Stimulated activated naive CD8-positive, alpha-beta T cell treated with anti-CD3 and anti-CD28 coated beads, Interleukin-15, amount 100 ng/mL, for 72 hours (primary cell): ENCODE results near the gene RBFOX1.
A peak's percentile ranks its signal among the peaks of the same experiment; 100 is the strongest.

Experiments
- ATAC-seq: fragments of 150-1000 bp; cut with Tn5 transposase; 2 replicates; pipeline ENCODE4 v1.10.0; 2021; ENCODE audit warnings: mild to moderate bottlenecking, moderate library complexity
- DNase-seq, 2 donors: peaks; one replicate each; pipeline ENCODE4 v3.0.0; 2021 to 2022
- H3K27ac Mint-ChIP-seq, 2 donors: one replicate each; pipeline ENCODE4 v1.8.0; 2022; ENCODE audit warnings: mild to moderate bottlenecking in 2 of 2, mixed read lengths in 2 of 2, moderate library complexity in 2 of 2
- H3K27me3 Mint-ChIP-seq: one replicate; pipeline ENCODE4 v1.8.0; 2022; ENCODE audit warnings: mixed read lengths
- H3K4me1 Mint-ChIP-seq: one replicate; pipeline ENCODE4 v1.8.0; 2022; ENCODE audit warnings: mild to moderate bottlenecking, mixed read lengths
- H3K4me3 Mint-ChIP-seq, 2 donors: one replicate each; pipeline ENCODE4 v1.8.0; 2022; ENCODE audit warnings: mild to moderate bottlenecking in 2 of 2, mixed read lengths in 2 of 2, moderate library complexity in 1 of 2
- H3K9me3 Mint-ChIP-seq, 2 donors: one replicate each; pipeline ENCODE4 v1.8.0; 2022; ENCODE audit warnings: mixed read lengths in 2 of 2

RBFOX1 gene

GRCh38 chr16:7689234-7689633 is 356.6 kb downstream of the RBFOX1 start:
- Mint-ChIP-seq H3K4me3 (no peak overlapping the region), H3K4me1 (no peaks in the 10 kb centered on the region), H3K27ac (peak overlapping the region in 1 of 2 donors; percentile 38), H3K27me3 (no peaks in the 10 kb centered on the region), H3K9me3 (peaks cover 6 to 18% of the 10 kb centered on the region in 2 donors)
- DNase-seq (no peak), ATAC-seq (no peak)

- no peak overlapping the region for H3K4me3 Mint-ChIP-seq
- H3K9me3 Mint-ChIP-seq: peaks cover 12 to 18% of the 10 kb centered on the region in 2 donors
- ATAC-seq (no peak), DNase-seq (no peak)
- H3K27ac Mint-ChIP-seq: no peak overlapping the region
- no peaks in the 10 kb centered on the region for H3K27me3 Mint-ChIP-seq
- no peaks in the 10 kb centered on the region for H3K4me1 Mint-ChIP-seq
Measured at GRCh38 chr16:7691533-7691932, 358.9 kb downstream of the RBFOX1 start.

GRCh38 chr16:7703672-7704071 is 371.0 kb downstream of the RBFOX1 start:
- H3K27me3 Mint-ChIP-seq: no peaks in the 10 kb centered on the region
- H3K9me3 Mint-ChIP-seq: peaks cover 18 to 26% of the 10 kb centered on the region in 2 donors
- peak overlapping the region in 1 of 2 donors; percentile 35 for H3K27ac Mint-ChIP-seq
- H3K4me1 Mint-ChIP-seq: no peaks in the 10 kb centered on the region
- DNase-seq: no peak
- H3K4me3 Mint-ChIP-seq: no peak overlapping the region
- ATAC-seq: no peak

- Mint-ChIP-seq H3K27ac (no peak overlapping the region), H3K9me3 (peaks cover 25 to 45% of the 10 kb centered on the region in 2 donors), H3K27me3 (no peaks in the 10 kb centered on the region), H3K4me3 (no peak overlapping the region), H3K4me1 (no peaks in the 10 kb centered on the region)
- no peak for DNase-seq
- no peak for ATAC-seq
Measured at GRCh38 chr16:7705885-7706284, 373.2 kb downstream of the RBFOX1 start.

GRCh38 chr16:7709186-7709585 is 376.5 kb downstream of the RBFOX1 start:
- Mint-ChIP-seq H3K27me3 (no peaks in the 10 kb centered on the region), H3K4me3 (no peak overlapping the region), H3K9me3 (peaks cover 20 to 45% of the 10 kb centered on the region in 2 donors), H3K4me1 (no peaks in the 10 kb centered on the region), H3K27ac (no peak overlapping the region)
- ATAC-seq (no peak), DNase-seq (no peak)

GRCh38 chr16:7713244-7713643 is 380.6 kb downstream of the RBFOX1 start:
- no peak for DNase-seq
- ATAC-seq: no peak
- Mint-ChIP-seq H3K27me3 (no peaks in the 10 kb centered on the region), H3K4me3 (no peak overlapping the region), H3K27ac (no peak overlapping the region), H3K4me1 (no peaks in the 10 kb centered on the region), H3K9me3 (peaks cover 10 to 28% of the 10 kb centered on the region in 2 donors)

- Mint-ChIP-seq H3K4me1 (no peaks in the 10 kb centered on the region), H3K4me3 (no peak overlapping the region), H3K27ac (no peak overlapping the region), H3K27me3 (no peaks in the 10 kb centered on the region), H3K9me3 (peaks cover 0 to 20% of the 10 kb centered on the region in 2 donors)
- DNase-seq (no peak), ATAC-seq (no peak)
Measured at GRCh38 chr16:7714775-7715174, 382.1 kb downstream of the RBFOX1 start.

GRCh38 chr16:7716660-7717550 is 384.3 kb downstream of the RBFOX1 start:
- no peak overlapping the region for H3K4me3 Mint-ChIP-seq
- DNase-seq (no peak), ATAC-seq (no peak)
- H3K27ac Mint-ChIP-seq: no peak overlapping the region
- H3K4me1 Mint-ChIP-seq: no peaks in the 10 kb centered on the region
- peaks cover 0 to 19% of the 10 kb centered on the region in 2 donors for H3K9me3 Mint-ChIP-seq
- no peaks in the 10 kb centered on the region for H3K27me3 Mint-ChIP-seq

GRCh38 chr16:7722761-7723160 is 390.1 kb downstream of the RBFOX1 start:
- Mint-ChIP-seq H3K27ac (no peak overlapping the region), H3K9me3 (peaks cover 0 to 23% of the 10 kb centered on the region in 2 donors), H3K4me3 (no peak overlapping the region), H3K27me3 (no peaks in the 10 kb centered on the region), H3K4me1 (no peaks in the 10 kb centered on the region)
- no peak for ATAC-seq
- DNase-seq: no peak

GRCh38 chr16:7731141-7731540 is 398.5 kb downstream of the RBFOX1 start:
- H3K27me3 Mint-ChIP-seq: no peaks in the 10 kb centered on the region
- no peak overlapping the region for H3K4me3 Mint-ChIP-seq
- ATAC-seq (no peak), DNase-seq (no peak)
- H3K27ac Mint-ChIP-seq: no peak overlapping the region
- no peaks in the 10 kb centered on the region for H3K4me1 Mint-ChIP-seq
- H3K9me3 Mint-ChIP-seq: peaks cover 8 to 14% of the 10 kb centered on the region in 2 donors

- no peaks in the 10 kb centered on the region for H3K27me3 Mint-ChIP-seq
- H3K9me3 Mint-ChIP-seq: peaks cover 7 to 12% of the 10 kb centered on the region in 2 donors
- no peak overlapping the region for H3K27ac Mint-ChIP-seq
- no peaks in the 10 kb centered on the region for H3K4me1 Mint-ChIP-seq
- DNase-seq (no peak), ATAC-seq (no peak)
- H3K4me3 Mint-ChIP-seq: no peak overlapping the region
Measured at GRCh38 chr16:7736138-7736665, 403.6 kb downstream of the RBFOX1 start.

- H3K9me3 Mint-ChIP-seq: peaks cover 9 to 25% of the 10 kb centered on the region in 2 donors
- H3K27me3 Mint-ChIP-seq: no peaks in the 10 kb centered on the region
- H3K27ac Mint-ChIP-seq: no peak overlapping the region
- DNase-seq (no peak), ATAC-seq (no peak)
- no peak overlapping the region for H3K4me3 Mint-ChIP-seq
- no peaks in the 10 kb centered on the region for H3K4me1 Mint-ChIP-seq
Measured at GRCh38 chr16:7742626-7743025, 410.0 kb downstream of the RBFOX1 start.

- H3K27me3 Mint-ChIP-seq: no peaks in the 10 kb centered on the region
- DNase-seq: no peak
- H3K9me3 Mint-ChIP-seq: peaks cover 9 to 25% of the 10 kb centered on the region in 2 donors
- H3K4me3 Mint-ChIP-seq: no peak overlapping the region
- no peak overlapping the region for H3K27ac Mint-ChIP-seq
- no peaks in the 10 kb centered on the region for H3K4me1 Mint-ChIP-seq
- no peak for ATAC-seq
Measured at GRCh38 chr16:7744546-7745264, 412.1 kb downstream of the RBFOX1 start.

GRCh38 chr16:7745276-7745675 is 412.6 kb downstream of the RBFOX1 start:
- H3K4me1 Mint-ChIP-seq: no peaks in the 10 kb centered on the region
- DNase-seq: no peak
- H3K27ac Mint-ChIP-seq: no peak overlapping the region
- no peak for ATAC-seq
- H3K9me3 Mint-ChIP-seq: peaks cover 5 to 25% of the 10 kb centered on the region in 2 donors
- H3K4me3 Mint-ChIP-seq: no peak overlapping the region
- H3K27me3 Mint-ChIP-seq: no peaks in the 10 kb centered on the region

- no peak for DNase-seq
- H3K9me3 Mint-ChIP-seq: peaks cover 0 to 25% of the 10 kb centered on the region in 2 donors
- no peaks in the 10 kb centered on the region for H3K4me1 Mint-ChIP-seq
- no peaks in the 10 kb centered on the region for H3K27me3 Mint-ChIP-seq
- H3K27ac Mint-ChIP-seq: no peak overlapping the region
- no peak overlapping the region for H3K4me3 Mint-ChIP-seq
- ATAC-seq: no peak
Measured at GRCh38 chr16:7746941-7747340, 414.3 kb downstream of the RBFOX1 start.

- DNase-seq: no peak
- H3K4me1 Mint-ChIP-seq: no peaks in the 10 kb centered on the region
- H3K27me3 Mint-ChIP-seq: no peaks in the 10 kb centered on the region
- no peak for ATAC-seq
- peaks cover 8 to 25% of the 10 kb centered on the region in 2 donors for H3K9me3 Mint-ChIP-seq
- H3K27ac Mint-ChIP-seq: no peak overlapping the region
- H3K4me3 Mint-ChIP-seq: no peak overlapping the region
Measured at GRCh38 chr16:7748522-7748921, 415.9 kb downstream of the RBFOX1 start.
